Keratinocyte (primary cell): ENCODE measurements around the gene MEGF11. TPM values are rescaled to one million over a fixed set of nuclear protein-coding genes. Genes with fewer than 3 reads are reported as not detected.

Source experiments
- DNase-seq: peaks from one replicate; pipeline ENCODE4 v3.0.0-alpha.2; 2011; ENCODE audit warnings: low read depth, missing footprints, low spot score
- FAIRE-seq: peaks from 2 replicates; lab custom pipeline; 2011; peaks lifted over from hg19 to GRCh38; lab: Jason Lieb, UNC
- H2AFZ ChIP-seq: 2 replicates; pipeline ENCODE4 v1.6.0; 2012; ENCODE audit warnings: low read length, control low read depth, inconsistent platforms; ENCODE audit not compliant: control insufficient read depth
- H3K27ac ChIP-seq: 2 replicates; pipeline ENCODE4 v1.5.1; 2011; ENCODE audit warnings: low read length; ENCODE audit not compliant: control insufficient read depth, insufficient read depth
- H3K27me3 ChIP-seq: 3 replicates; pipeline ENCODE4 v1.6.0; 2011; ENCODE audit warnings: low read length; ENCODE audit not compliant: control insufficient read depth, insufficient read depth; ENCODE audit errors: extremely low read depth
- H3K36me3 ChIP-seq, 2 experiments: 2 replicates in 1 of 2; 3 replicates in 1 of 2; pipeline ENCODE4 v1.5.1; 2011; ENCODE audit warnings: low read length in 2 of 2, mild to moderate bottlenecking in 1 of 2; ENCODE audit not compliant: control insufficient read depth in 2 of 2, insufficient read depth in 2 of 2; ENCODE audit errors: extremely low read depth in 1 of 2
- H3K4me1 ChIP-seq: 3 replicates; pipeline ENCODE4 v1.5.1; 2011; ENCODE audit warnings: low read length; ENCODE audit not compliant: control insufficient read depth, insufficient read depth; ENCODE audit errors: extremely low read depth
- H3K4me2 ChIP-seq: 3 replicates; pipeline ENCODE4 v1.6.0; 2011; ENCODE audit warnings: low read depth, low read length; ENCODE audit not compliant: control insufficient read depth, insufficient read depth; ENCODE audit errors: extremely low read depth
- H3K4me3 ChIP-seq, 3 experiments: fragments of 200-600 bp in 1 of 3; sonication (generic) in 1 of 3; 2 replicates in 2 of 3; 3 replicates in 1 of 3; pipeline ENCODE4 v1.5.1; 2011 to 2016; ENCODE audit warnings: low read length in 3 of 3, mild to moderate bottlenecking in 3 of 3, control low read depth in 2 of 3, inconsistent platforms in 1 of 3, low read depth in 1 of 3, mixed read lengths in 1 of 3, mixed run types in 1 of 3, moderate library complexity in 1 of 3; ENCODE audit not compliant: control insufficient read depth in 2 of 3, insufficient read depth in 2 of 3; ENCODE audit errors: extremely low read depth in 1 of 3
- H3K79me2 ChIP-seq: 2 replicates; pipeline ENCODE4 v1.6.0; 2012; ENCODE audit warnings: low read length; ENCODE audit not compliant: control insufficient read depth, insufficient read depth
- H3K9ac ChIP-seq: 3 replicates; pipeline ENCODE4 v1.6.0; 2011; ENCODE audit warnings: low read length; ENCODE audit not compliant: control insufficient read depth, insufficient read depth; ENCODE audit errors: extremely low read depth
- H3K9me1 ChIP-seq: 3 replicates; pipeline ENCODE4 v1.6.0; 2011; ENCODE audit warnings: low read length; ENCODE audit not compliant: control insufficient read depth, insufficient read depth; ENCODE audit errors: extremely low read depth
- H3K9me3 ChIP-seq: 2 replicates; pipeline ENCODE4 v1.5.1; 2012; ENCODE audit warnings: low read depth, low read length; ENCODE audit not compliant: control insufficient read depth
- H4K20me1 ChIP-seq: 3 replicates; pipeline ENCODE4 v1.6.0; 2011; ENCODE audit warnings: low read length; ENCODE audit not compliant: control insufficient read depth, insufficient read depth; ENCODE audit errors: extremely low read depth
- EZH2 ChIP-seq: IDR thresholded peaks from one replicate; pipeline ENCODE4 v1.6.1; 2012; ENCODE audit warnings: inconsistent platforms, mild to moderate bottlenecking, low read length, moderate library complexity
- dilution Hi-C: fragments of 300-500 bp; cut with MboI; formaldehyde crosslinking; loops from one replicate; pipeline ENCODE4 v1.7.0; 2020; ENCODE audit warnings: low sequenced_read_pairs; ENCODE audit not compliant: extremely low pct_ligation_motif_present
- polyA plus RNA-seq, 5 experiments: library from polyadenylated mRNA; depleted of rRNA in 3 of 5; stranded (reverse) in 3 of 5; stranded (forward) in 1 of 5; unstranded in 1 of 5; fragments of >200 nt; gene quantifications; 1 replicate in 1 of 5; 2 replicates in 3 of 5; 3 replicates in 1 of 5; pipeline versions ENCODE4 v1.2.1 to v1.2.3, GENCODE V29; 2011 to 2012; ENCODE audit warnings: missing spikeins in 2 of 5, low read depth in 1 of 5, low replicate concordance in 1 of 5
- TF ChIP-seq, protein P1 (sequence below), 3 experiments: IDR thresholded peaks in 1 of 3; conservative IDR thresholded peaks in 1 of 3; optimal IDR thresholded peaks in 1 of 3; 2 replicates in 2 of 3; 3 replicates in 1 of 3; pipeline versions ENCODE3 to v1.5.1; 2011; ENCODE audit warnings: low read length in 3 of 3, mild to moderate bottlenecking in 3 of 3, moderate library complexity in 2 of 3, control low read depth in 1 of 3, inconsistent platforms in 1 of 3; ENCODE audit not compliant: insufficient read depth in 2 of 3; ENCODE audit errors: extremely low read depth in 1 of 3

Gene MEGF11
- polyA plus RNA-seq, 1 donor (not counting 4 experiments of a cell fraction or from before 2014, with no cell fraction given) = not detected

DNA sequence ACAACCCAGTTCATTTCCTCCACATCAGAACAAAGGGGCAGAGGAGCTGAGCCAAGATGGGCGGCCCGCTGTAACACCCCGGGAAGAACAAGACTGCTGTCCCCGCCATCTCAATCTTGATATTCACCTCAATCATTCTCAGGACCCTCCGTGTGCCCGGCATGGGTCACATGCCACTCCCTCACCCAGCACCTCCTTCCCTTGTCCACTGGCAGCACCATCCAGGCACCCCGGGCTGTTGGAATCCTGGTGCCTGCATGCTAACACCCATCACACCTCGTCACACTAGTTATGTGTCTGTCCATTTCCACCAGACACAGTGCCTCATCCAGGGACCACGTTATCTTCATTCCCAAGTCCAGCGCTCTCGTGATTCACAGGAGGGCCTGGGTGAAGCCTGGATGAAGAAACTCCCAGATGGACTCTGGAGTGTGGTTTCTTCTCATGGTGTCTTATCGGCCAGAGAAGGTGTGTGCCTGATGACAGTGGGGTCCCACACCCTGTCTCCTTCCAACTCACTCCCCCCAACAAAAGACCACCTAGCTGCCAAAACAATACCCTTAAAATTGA lies 16.7 kb downstream of the MEGF11 start:
- no peak for FAIRE-seq
- no peak overlapping the region for H3K9ac ChIP-seq
- dilution Hi-C loops = no loop called here

DNA sequence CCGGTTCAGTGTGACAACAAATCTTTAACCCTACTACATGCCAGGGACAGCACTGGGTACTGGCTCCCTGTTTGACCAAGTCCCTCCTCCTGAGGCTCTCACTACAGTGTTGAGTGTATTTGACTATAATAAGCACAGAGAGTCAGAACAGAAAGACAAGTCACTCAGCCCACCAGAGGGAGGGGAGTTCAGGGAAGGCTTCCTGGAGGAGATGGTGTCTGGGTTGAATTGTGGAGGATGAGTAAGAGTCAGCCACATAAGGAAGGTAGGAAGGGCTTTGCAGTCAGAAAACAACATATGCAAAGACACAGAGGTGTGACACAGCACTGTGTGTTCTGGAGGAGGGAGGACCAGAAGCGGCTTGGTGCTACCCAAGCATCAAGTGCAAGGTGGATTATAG lies 17.7 kb downstream of the MEGF11 start:
- no peaks in the 10 kb centered on the region for H3K4me1 ChIP-seq
- no peak overlapping the region for H3K4me3 ChIP-seq
- no peak for DNase-seq
- no peak overlapping the region for H3K4me2 ChIP-seq
- H3K79me2 ChIP-seq = no peaks in the 10 kb centered on the region
- peaks cover 11% of the 10 kb centered on the region for H3K27me3 ChIP-seq
- no peaks in the 10 kb centered on the region for H3K9me1 ChIP-seq
- dilution Hi-C loops = no loop called here
- TF ChIP-seq, protein P1, sequence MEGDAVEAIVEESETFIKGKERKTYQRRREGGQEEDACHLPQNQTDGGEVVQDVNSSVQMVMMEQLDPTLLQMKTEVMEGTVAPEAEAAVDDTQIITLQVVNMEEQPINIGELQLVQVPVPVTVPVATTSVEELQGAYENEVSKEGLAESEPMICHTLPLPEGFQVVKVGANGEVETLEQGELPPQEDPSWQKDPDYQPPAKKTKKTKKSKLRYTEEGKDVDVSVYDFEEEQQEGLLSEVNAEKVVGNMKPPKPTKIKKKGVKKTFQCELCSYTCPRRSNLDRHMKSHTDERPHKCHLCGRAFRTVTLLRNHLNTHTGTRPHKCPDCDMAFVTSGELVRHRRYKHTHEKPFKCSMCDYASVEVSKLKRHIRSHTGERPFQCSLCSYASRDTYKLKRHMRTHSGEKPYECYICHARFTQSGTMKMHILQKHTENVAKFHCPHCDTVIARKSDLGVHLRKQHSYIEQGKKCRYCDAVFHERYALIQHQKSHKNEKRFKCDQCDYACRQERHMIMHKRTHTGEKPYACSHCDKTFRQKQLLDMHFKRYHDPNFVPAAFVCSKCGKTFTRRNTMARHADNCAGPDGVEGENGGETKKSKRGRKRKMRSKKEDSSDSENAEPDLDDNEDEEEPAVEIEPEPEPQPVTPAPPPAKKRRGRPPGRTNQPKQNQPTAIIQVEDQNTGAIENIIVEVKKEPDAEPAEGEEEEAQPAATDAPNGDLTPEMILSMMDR (optimal IDR thresholded peaks at IDR 0.05 in 1 of 3, IDR thresholded peaks at IDR 0.05 in 1 of 3, conservative IDR thresholded peaks at IDR 0.05 in 1 of 3; ENCODE audit: extremely low read depth in 1 of 3, insufficient read depth in 2 of 3, low read length in 3 of 3) = no peak
- no peak for TF ChIP-seq EZH2
- H3K9ac ChIP-seq = no peak overlapping the region
- H4K20me1 ChIP-seq = no peaks in the 10 kb centered on the region
- no peak for FAIRE-seq
- H3K9me3 ChIP-seq = no peaks in the 10 kb centered on the region
- no peaks in the 10 kb centered on the region for H3K36me3 ChIP-seq
- H3K27ac ChIP-seq = no peak overlapping the region
- no peak overlapping the region for H2AFZ ChIP-seq

More for the DNA sequence above, 16.7 kb downstream of the MEGF11 start:
- Histone ChIP-seq H4K20me1 (no peaks in the 10 kb centered on the region), H2AFZ (no peak overlapping the region), H3K27me3 (peaks cover 11% of the 10 kb centered on the region), H3K4me2 (no peak overlapping the region), H3K4me3 (no peak overlapping the region), H3K9me1 (no peaks in the 10 kb centered on the region), H3K9me3 (no peaks in the 10 kb centered on the region), H3K4me1 (peaks cover 6% of the 10 kb centered on the region), H3K36me3 (no peaks in the 10 kb centered on the region), H3K79me2 (no peaks in the 10 kb centered on the region), H3K27ac (no peak overlapping the region)
- no peak for DNase-seq
- TF ChIP-seq, protein P1 (optimal IDR thresholded peaks at IDR 0.05 in 1 of 3, IDR thresholded peaks at IDR 0.05 in 1 of 3, conservative IDR thresholded peaks at IDR 0.05 in 1 of 3; ENCODE audit: extremely low read depth in 1 of 3, insufficient read depth in 2 of 3, low read length in 3 of 3) = no peak
- TF ChIP-seq EZH2 = no peak
